ENCODE data around the gene CDH4.

The CDH4 gene

GRCh38 chr20:61621035-61621730 is 369.1 kb downstream of the CDH4 start:
- DNase-seq: no peak

- DNase-seq: no peak
Measured at GRCh38 chr20:61621852-61622251, 369.8 kb downstream of the CDH4 start.

- no peak for DNase-seq
Measured at GRCh38 chr20:61623451-61623850, 371.4 kb downstream of the CDH4 start.

- DNase-seq: no peak
Measured at GRCh38 chr20:61625246-61625645, 373.2 kb downstream of the CDH4 start.

- DNase-seq: no peak
Measured at GRCh38 chr20:61626412-61626811, 374.4 kb downstream of the CDH4 start.

GRCh38 chr20:61627791-61628415 is 375.8 kb downstream of the CDH4 start:
- no peak for DNase-seq

- DNase-seq: no peak
Measured at GRCh38 chr20:61628480-61628879, 376.4 kb downstream of the CDH4 start.

GRCh38 chr20:61628901-61629601 is 377.0 kb downstream of the CDH4 start:
- DNase-seq: no peak

GRCh38 chr20:61629602-61630390 is 377.7 kb downstream of the CDH4 start:
- no peak for DNase-seq

- no peak for DNase-seq
Measured at GRCh38 chr20:61630391-61630650, 378.3 kb downstream of the CDH4 start.

- DNase-seq: no peak
Measured at GRCh38 chr20:61630816-61631215, 378.8 kb downstream of the CDH4 start.

- DNase-seq: no peak
Measured at GRCh38 chr20:61631751-61632150, 379.7 kb downstream of the CDH4 start.

- no peak for DNase-seq
Measured at GRCh38 chr20:61633004-61633403, 380.9 kb downstream of the CDH4 start.

- DNase-seq: no peak
Measured at GRCh38 chr20:61634376-61635145, 382.5 kb downstream of the CDH4 start.

GRCh38 chr20:61635721-61636455 is 383.8 kb downstream of the CDH4 start:
- no peak for DNase-seq

GRCh38 chr20:61636531-61637116 is 384.6 kb downstream of the CDH4 start:
- DNase-seq: no peak

- no peak for DNase-seq
Measured at GRCh38 chr20:61638802-61639585, 386.9 kb downstream of the CDH4 start.

- no peak for DNase-seq
Measured at GRCh38 chr20:61640131-61640870, 388.2 kb downstream of the CDH4 start.

- no peak for DNase-seq
Measured at GRCh38 chr20:61640871-61641245, 388.8 kb downstream of the CDH4 start.

Data from SIG-M5 (cell line).